GM21390 (cell line): ENCODE results near the gene VPREB3.

Experiments
- ATAC-seq: cut with Tn5 transposase; IDR thresholded peaks from one replicate; pipeline ENCODE4 v1.9.1; 2021; ENCODE audit not compliant: unreplicated experiment

The VPREB3 gene

GRCh38 chr22:23783265-23784150 lies 29.3 kb upstream of the VPREB3 start:
- no peak for ATAC-seq

- ATAC-seq, result no peak
Observed at GRCh38 chr22:23782703-23783102, 28.5 kb upstream of the VPREB3 start.

- ATAC-seq, result no peak
Observed at GRCh38 chr22:23782252-23782651, 28.0 kb upstream of the VPREB3 start.

GRCh38 chr22:23781511-23782183 lies 27.4 kb upstream of the VPREB3 start:
- ATAC-seq, result no peak

- ATAC-seq, result no peak
Observed at GRCh38 chr22:23781065-23781464, 26.8 kb upstream of the VPREB3 start.

- no peak for ATAC-seq
Observed at GRCh38 chr22:23780146-23780748, 26.0 kb upstream of the VPREB3 start.

GRCh38 chr22:23779731-23780130 lies 25.5 kb upstream of the VPREB3 start:
- ATAC-seq, result no peak

- ATAC-seq, result no peak
Observed at GRCh38 chr22:23779083-23779482, 24.9 kb upstream of the VPREB3 start.

GRCh38 chr22:23778577-23778900 lies 24.3 kb upstream of the VPREB3 start:
- ATAC-seq, result no peak

- no peak for ATAC-seq
Observed at GRCh38 chr22:23777776-23778576, 23.8 kb upstream of the VPREB3 start.

- no peak for ATAC-seq
Observed at GRCh38 chr22:23775779-23776375, 21.7 kb upstream of the VPREB3 start.

GRCh38 chr22:23774922-23775436 lies 20.8 kb upstream of the VPREB3 start:
- ATAC-seq, result no peak

GRCh38 chr22:23774114-23774921 lies 20.1 kb upstream of the VPREB3 start:
- ATAC-seq, result no peak

- ATAC-seq, result no peak
Observed at GRCh38 chr22:23773483-23774113, 19.4 kb upstream of the VPREB3 start.

- ATAC-seq, result no peak
Observed at GRCh38 chr22:23772649-23773473, 18.6 kb upstream of the VPREB3 start, which contains the start of gene MMP11. Gene MMP11, plus strand, starts transcription at chr22:23772849. Its CDS starts 22 bp downstream, at chr22:23772871.

- ATAC-seq, result no peak
Observed at GRCh38 chr22:23772315-23772648, 18.1 kb upstream of the VPREB3 start.

GRCh38 chr22:23769321-23769965 lies 15.2 kb upstream of the VPREB3 start:
- ATAC-seq, result no peak
